Measurements from ENCODE around the gene CHSY3.

DNA sequence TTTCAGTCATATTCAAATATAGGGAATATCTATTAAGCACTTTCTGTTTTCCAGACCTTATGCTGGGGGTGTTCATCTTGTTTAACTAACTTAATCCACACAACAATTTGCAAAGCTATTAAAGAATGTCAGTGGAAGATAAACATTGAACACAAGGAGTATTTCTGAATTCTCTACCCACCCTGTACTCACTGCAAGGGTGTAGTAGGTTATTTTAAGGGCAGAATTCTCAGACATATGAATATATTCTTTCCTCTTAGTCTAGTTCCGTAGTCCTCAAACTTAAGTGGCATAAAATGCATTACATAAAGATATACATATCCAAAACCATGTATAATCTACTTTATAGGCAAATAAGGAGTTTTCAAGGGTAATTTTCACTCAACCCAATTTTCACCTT, 19.9 kb upstream of the CHSY3 start:
- TF ChIP-seq, protein P1, sequence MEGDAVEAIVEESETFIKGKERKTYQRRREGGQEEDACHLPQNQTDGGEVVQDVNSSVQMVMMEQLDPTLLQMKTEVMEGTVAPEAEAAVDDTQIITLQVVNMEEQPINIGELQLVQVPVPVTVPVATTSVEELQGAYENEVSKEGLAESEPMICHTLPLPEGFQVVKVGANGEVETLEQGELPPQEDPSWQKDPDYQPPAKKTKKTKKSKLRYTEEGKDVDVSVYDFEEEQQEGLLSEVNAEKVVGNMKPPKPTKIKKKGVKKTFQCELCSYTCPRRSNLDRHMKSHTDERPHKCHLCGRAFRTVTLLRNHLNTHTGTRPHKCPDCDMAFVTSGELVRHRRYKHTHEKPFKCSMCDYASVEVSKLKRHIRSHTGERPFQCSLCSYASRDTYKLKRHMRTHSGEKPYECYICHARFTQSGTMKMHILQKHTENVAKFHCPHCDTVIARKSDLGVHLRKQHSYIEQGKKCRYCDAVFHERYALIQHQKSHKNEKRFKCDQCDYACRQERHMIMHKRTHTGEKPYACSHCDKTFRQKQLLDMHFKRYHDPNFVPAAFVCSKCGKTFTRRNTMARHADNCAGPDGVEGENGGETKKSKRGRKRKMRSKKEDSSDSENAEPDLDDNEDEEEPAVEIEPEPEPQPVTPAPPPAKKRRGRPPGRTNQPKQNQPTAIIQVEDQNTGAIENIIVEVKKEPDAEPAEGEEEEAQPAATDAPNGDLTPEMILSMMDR (IDR thresholded peaks at IDR 0.05): no peak
- TF ChIP-seq POLR2A (IDR thresholded peaks at IDR 0.05): no peak
